ENCODE measurements around the gene PTGFRN. TPM values are rescaled to one million over a fixed set of nuclear protein-coding genes. Genes with fewer than 3 reads are reported as not detected.

The PTGFRN gene
- total RNA-seq, 1 experiment from 2014 or later = 60.6 TPM

- no peak for ATAC-seq
- Histone ChIP-seq H3K27me3 (ENCODE audit: insufficient read depth, low read length) (no peaks in the 10 kb centered on the region), H4K20me1 (ENCODE audit: insufficient read depth) (no peaks in the 10 kb centered on the region), H2AFZ (ENCODE audit: low read depth, low read length, poor library complexity, severe bottlenecking) (no peak overlapping the region), H3K9ac (ENCODE audit: low read length) (no peak overlapping the region), H3K79me2 (ENCODE audit: insufficient read depth, low read length) (no peaks in the 10 kb centered on the region), H3K4me3 (replicated peaks in 1 of 2; ENCODE audit: low read depth in 1 of 2, low read length in 2 of 2) (no peak overlapping the region), H3K4me1 (ENCODE audit: control insufficient read depth in 1 of 2, insufficient read depth in 2 of 2, low read length in 2 of 2) (no peaks in the 10 kb centered on the region), H3K9me3 (ENCODE audit: control insufficient read depth in 1 of 2, insufficient read depth in 1 of 2, low read depth in 1 of 2, low read length in 2 of 2) (no peaks in the 10 kb centered on the region), H3K36me3 (ENCODE audit: control insufficient read depth in 1 of 2, insufficient read depth in 2 of 2, low read length in 2 of 2) (no peaks in the 10 kb centered on the region), H3K4me2 (ENCODE audit: low read length) (no peak overlapping the region), H3K27ac (ENCODE audit: low read depth, low read length) (no peak overlapping the region), H3K9me2 (ENCODE audit: insufficient read depth) (no peaks in the 10 kb centered on the region)
- CTCF ChIA-PET = no interaction called here
- TF ChIP-seq ZFX (IDR thresholded peaks at IDR 0.05) (no peak), ATF3 (IDR thresholded peaks at IDR 0.05) (no peak), JUND (IDR thresholded peaks at IDR 0.05) (no peak), EZH2phosphoT487 (IDR thresholded peaks at IDR 0.05; ENCODE audit: borderline replicate concordance) (no peak), CBX3 (IDR thresholded peaks at IDR 0.05; ENCODE audit: low read depth) (no peak), SP1 (IDR thresholded peaks at IDR 0.05; ENCODE audit: low read depth) (no peak), YY1 (IDR thresholded peaks at IDR 0.05; ENCODE audit: extremely low read depth, insufficient replicate concordance, low read depth, low read length) (no peak), TCF7L2 (IDR thresholded peaks at IDR 0.05; ENCODE audit: borderline replicate concordance, extremely low read depth, insufficient read depth, insufficient read length) (no peak), MAX (IDR thresholded peaks at IDR 0.05) (no peak), ELF1 (IDR thresholded peaks at IDR 0.05; ENCODE audit: borderline replicate concordance, low read depth) (no peak), REST (IDR thresholded peaks at IDR 0.05; ENCODE audit: low read depth) (no peak)
- RAD21 ChIA-PET (ENCODE audit: low non-redundant PET in 1 of 2, low total read pairs in 2 of 2, uncharacterized antibody in 2 of 2, unreplicated experiment in 2 of 2) = no interaction called here
- no peak for DNase-seq (ENCODE audit: low read depth, low spot score)
- POLR2A ChIA-PET = no interaction called here
- BruUV-seq (replicated peaks) = no TSS peak
- intact Hi-C loops (cut with micrococcal nuclease) = no loop called here
Measured at GRCh38 chr1:117009132-117009531, 99.4 kb downstream of the PTGFRN start.

Measured in HCT116 (cell line).